HEK293 (cell line): Measurements from ENCODE around the gene CPNE2.

ENCODE experiments used
- KLF8 ChIP-seq: fragments of 450-650 bp; formaldehyde crosslinking; IDR thresholded peaks from 2 replicates; pipeline ENCODE4 v1.5.1; 2016; ENCODE audit warnings: missing biosample characterization, missing genetic modification characterization
- KLF9 ChIP-seq: fragments of 450-650 bp; formaldehyde crosslinking; IDR thresholded peaks from 2 replicates; pipeline ENCODE4 v1.5.1; 2016; ENCODE audit warnings: missing biosample characterization, missing genetic modification characterization, low read depth
- PRDM2 ChIP-seq: fragments of 450-650 bp; formaldehyde crosslinking; IDR thresholded peaks from 2 replicates; pipeline ENCODE4 v1.5.1; 2016; ENCODE audit warnings: missing biosample characterization, missing genetic modification characterization, borderline replicate concordance
- PRDM4 ChIP-seq: fragments of 450-650 bp; formaldehyde crosslinking; IDR thresholded peaks from 2 replicates; pipeline ENCODE4 v1.5.1; 2017; ENCODE audit warnings: missing biosample characterization, missing genetic modification characterization
- SCRT2 ChIP-seq: fragments of 450-650 bp; formaldehyde crosslinking; IDR thresholded peaks from 2 replicates; pipeline ENCODE4 v1.5.1; 2016; ENCODE audit warnings: missing biosample characterization, missing genetic modification characterization
- SP3 ChIP-seq: fragments of 450-650 bp; formaldehyde crosslinking; IDR thresholded peaks from 2 replicates; pipeline ENCODE4 v1.5.1; 2016; ENCODE audit warnings: missing biosample characterization, missing genetic modification characterization
- TRIM28 ChIP-seq: IDR thresholded peaks from 2 replicates; pipeline ENCODE4 v1.6.1; 2011; ENCODE audit warnings: low read length, control low read depth, borderline replicate concordance
- ZBTB17 ChIP-seq: fragments of 450-650 bp; formaldehyde crosslinking; IDR thresholded peaks from 2 replicates; pipeline ENCODE4 v1.5.1; 2016; ENCODE audit warnings: missing biosample characterization, missing genetic modification characterization
- ZBTB26 ChIP-seq: fragments of 450-650 bp; formaldehyde crosslinking; optimal IDR thresholded peaks from 2 replicates; pipeline ENCODE3; 2016; ENCODE audit warnings: missing biosample characterization, mild to moderate bottlenecking, missing genetic modification characterization
- ZEB2 ChIP-seq: fragments of 450-650 bp; formaldehyde crosslinking; IDR thresholded peaks from 2 replicates; pipeline ENCODE4 v1.5.1; 2016; ENCODE audit warnings: missing biosample characterization, missing genetic modification characterization
- ZFHX2 ChIP-seq: fragments of 450-650 bp; formaldehyde crosslinking; conservative IDR thresholded peaks from 2 replicates; pipeline ENCODE4 v1.5.1; 2016; ENCODE audit warnings: missing biosample characterization, missing genetic modification characterization
- ZNF121 ChIP-seq: fragments of 450-650 bp; formaldehyde crosslinking; IDR thresholded peaks from 2 replicates; pipeline ENCODE4 v1.5.1; 2016; ENCODE audit warnings: missing biosample characterization, missing genetic modification characterization
- ZNF148 ChIP-seq: fragments of 450-650 bp; formaldehyde crosslinking; IDR thresholded peaks from 2 replicates; pipeline ENCODE4 v1.5.0; 2017; ENCODE audit warnings: missing biosample characterization, missing genetic modification characterization, borderline replicate concordance
- ZNF19 ChIP-seq: fragments of 450-650 bp; formaldehyde crosslinking; IDR thresholded peaks from 2 replicates; pipeline ENCODE4; 2016; ENCODE audit warnings: missing biosample characterization, missing genetic modification characterization, low read depth
- ZNF202 ChIP-seq: fragments of 450-650 bp; formaldehyde crosslinking; IDR thresholded peaks from 2 replicates; pipeline ENCODE4 v1.5.1; 2016; ENCODE audit warnings: missing biosample characterization, missing genetic modification characterization, borderline replicate concordance
- ZNF280D ChIP-seq: fragments of 450-650 bp; formaldehyde crosslinking; IDR thresholded peaks from 2 replicates; pipeline ENCODE4 v1.5.1; 2016; ENCODE audit warnings: missing biosample characterization, missing genetic modification characterization
- ZNF335 ChIP-seq: fragments of 450-650 bp; formaldehyde crosslinking; conservative IDR thresholded peaks from 2 replicates; pipeline ENCODE4 v1.5.1; 2016; ENCODE audit warnings: missing biosample characterization, missing genetic modification characterization
- ZNF391 ChIP-seq: fragments of 450-650 bp; formaldehyde crosslinking; IDR thresholded peaks from 2 replicates; pipeline ENCODE4 v1.5.1; 2016; ENCODE audit warnings: low read depth, missing biosample characterization, missing genetic modification characterization, borderline replicate concordance
- ZNF433 ChIP-seq: fragments of 450-650 bp; formaldehyde crosslinking; IDR thresholded peaks from 2 replicates; pipeline ENCODE4 v1.5.1; 2016; ENCODE audit warnings: missing biosample characterization, missing genetic modification characterization, low read depth
- ZNF544 ChIP-seq: fragments of 450-650 bp; formaldehyde crosslinking; IDR thresholded peaks from 2 replicates; pipeline ENCODE4 v1.5.0; 2017; ENCODE audit warnings: missing biosample characterization, missing genetic modification characterization
- ZNF560 ChIP-seq: fragments of 450-650 bp; formaldehyde crosslinking; IDR thresholded peaks from 2 replicates; pipeline ENCODE4 v1.5.1; 2017; ENCODE audit warnings: missing biosample characterization, missing genetic modification characterization, borderline replicate concordance
- ZSCAN30 ChIP-seq: fragments of 450-650 bp; IDR thresholded peaks from 2 replicates; pipeline ENCODE4 v1.5.1; 2018; ENCODE audit warnings: missing biosample characterization, mild to moderate bottlenecking, missing genetic modification characterization, moderate library complexity

CPNE2 gene

GRCh38 chr16:57091975-57092785, at the start of gene CPNE2 (continued):
- no peak for TF ChIP-seq PRDM2 (tag by site-specific recombination)
- TF ChIP-seq ZNF560 (tag by site-specific recombination), result no peak
- TF ChIP-seq ZFHX2, result no peak; the same call in 1 of the 2 replicates
- no peak for TF ChIP-seq PRDM4
- no peak for TF ChIP-seq ZNF19 (tag by site-specific recombination)
- no peak for TF ChIP-seq ZEB2
- TF ChIP-seq KLF9 (tag by site-specific recombination), result no peak
- no peak for TF ChIP-seq ZNF148
- TF ChIP-seq ZNF391 (tag by site-specific recombination), result no peak
- TF ChIP-seq ZNF544 (tag by site-specific recombination), result no peak
- peak; percentile 53 for TF ChIP-seq ZBTB26 (tag by site-specific recombination)
- TF ChIP-seq ZNF433 (tag by site-specific recombination), result no peak
- TF ChIP-seq ZNF280D (tag by site-specific recombination), result no peak
- TF ChIP-seq SP3 (tag by site-specific recombination), result no peak
- TF ChIP-seq ZSCAN30 (tag by site-specific recombination), result no peak
- TF ChIP-seq SCRT2 (tag by site-specific recombination), result no peak
- TF ChIP-seq ZNF202, result no peak
- no peak for TF ChIP-seq KLF8 (tag by site-specific recombination)
- TF ChIP-seq ZNF335 (tag by site-specific recombination), result peak; percentile 87
- no peak for TF ChIP-seq TRIM28
- TF ChIP-seq ZBTB17, result no peak
- no peak for TF ChIP-seq ZNF121 (tag by site-specific recombination)
